Endodermal cell (in vitro differentiated cells): ENCODE results near the gene CXCL6. TPM values are rescaled to one million over a fixed set of nuclear protein-coding genes. Genes with fewer than 3 reads are reported as not detected.

Experiments
- DNase-seq: peaks from one replicate; pipeline ENCODE4 v3.0.0-alpha.2; 2017
- H3K27ac ChIP-seq: 2 replicates; pipeline ENCODE4 v1.5.1; 2013; ENCODE audit warnings: mild to moderate bottlenecking, low read depth, low read length, moderate library complexity
- H3K27me3 ChIP-seq: 2 replicates; pipeline ENCODE4 v1.6.1; 2013; ENCODE audit warnings: mild to moderate bottlenecking, low read length, moderate library complexity; ENCODE audit not compliant: insufficient read depth, control insufficient read depth, poor library complexity, severe bottlenecking
- H3K36me3 ChIP-seq: 2 replicates; pipeline ENCODE4 v1.7.0; 2013; ENCODE audit warnings: mild to moderate bottlenecking, low read length, moderate library complexity; ENCODE audit not compliant: control insufficient read depth, insufficient read depth
- H3K4me1 ChIP-seq: one replicate; pipeline ENCODE4 v1.7.0; 2013; ENCODE audit warnings: low read length; ENCODE audit not compliant: control insufficient read depth, insufficient read depth
- H3K4me3 ChIP-seq: 2 replicates; pipeline ENCODE4 v1.5.1; 2013; ENCODE audit warnings: mild to moderate bottlenecking, low read length, moderate library complexity
- H3K9ac ChIP-seq: 2 replicates; pipeline ENCODE4 v1.6.1; 2013; ENCODE audit warnings: mild to moderate bottlenecking, low read length, moderate library complexity; ENCODE audit not compliant: poor library complexity, severe bottlenecking; ENCODE audit errors: extremely low read depth
- H3K9me3 ChIP-seq: 2 replicates; pipeline ENCODE4 v1.6.1; 2013; ENCODE audit warnings: mild to moderate bottlenecking, low read length, moderate library complexity; ENCODE audit not compliant: control insufficient read depth
- H3K27ac Mint-ChIP-seq: 2 replicates; pipeline ENCODE4 v1.8.0; 2020; ENCODE audit warnings: mixed read lengths
- H3K27me3 Mint-ChIP-seq: 2 replicates; pipeline ENCODE4 v1.8.0; 2021; ENCODE audit warnings: mild to moderate bottlenecking, mixed read lengths; ENCODE audit not compliant: insufficient read depth
- H3K36me3 Mint-ChIP-seq: 2 replicates; pipeline ENCODE4 v1.8.0; 2020; ENCODE audit warnings: low read depth, mixed read lengths
- H3K4me1 Mint-ChIP-seq: 2 replicates; pipeline ENCODE4 v1.8.0; 2020; ENCODE audit warnings: mixed read lengths
- H3K4me3 Mint-ChIP-seq: 2 replicates; pipeline ENCODE4 v1.8.0; 2020; ENCODE audit warnings: mild to moderate bottlenecking, moderate library complexity, mixed read lengths
- H3K9me3 Mint-ChIP-seq: 2 replicates; pipeline ENCODE4 v1.8.0; 2020; ENCODE audit warnings: mild to moderate bottlenecking, mixed read lengths
- WGBS, 2 experiments: methylation state at CpG; one replicate each; pipeline versions ENCODE4 v1.1.5 to v1.1.7; 2013; ENCODE audit warnings: missing lambda C conversion rate in 2 of 2, mixed read lengths in 1 of 2; ENCODE audit not compliant: insufficient coverage in 1 of 2, insufficient read length in 1 of 2; 5-methylcytosine and 5-hydroxymethylcytosine counted together
- total RNA-seq, 2 donors: library from RNA; stranded (reverse); fragmentation: NEBNext Ultra II Directional in 1 of 2; extraction: Animal tissue kit (Norgen Biotek cat#: 25700) in 1 of 2; gene quantifications; 2 replicates in 1 of 2; 3 replicates in 1 of 2; pipeline ENCODE4 v1.2.1, GENCODE V29; 2021
- TF ChIP-seq, protein P1 (sequence below): fragments of 200-600 bp; sonication (generic); conservative IDR thresholded peaks from 2 replicates; pipeline ENCODE4 v1.5.0; 2021; ENCODE audit warnings: antibody characterized with exemption, mild to moderate bottlenecking

The CXCL6 gene
- total RNA-seq, 2 donors from 2014 or later = 0.46 to 1.2 TPM

DNA sequence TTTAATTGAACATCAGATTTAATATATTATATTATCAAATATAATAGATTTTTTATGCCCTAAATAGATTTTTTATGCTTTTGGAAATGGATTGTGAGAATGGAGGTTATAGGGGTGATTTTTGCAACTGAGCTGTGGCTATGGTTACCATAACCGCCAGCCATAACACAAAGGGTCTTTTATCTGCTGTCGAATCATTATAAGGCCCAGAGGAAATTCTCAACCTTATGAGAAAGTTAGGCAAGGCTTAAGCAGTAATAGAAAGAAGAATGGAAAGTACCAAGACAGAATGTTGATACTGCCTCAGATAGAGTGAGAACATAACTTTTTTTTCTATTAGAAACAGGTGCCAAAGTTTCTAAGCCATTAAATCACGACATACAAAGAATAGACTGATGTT is 26.3 kb upstream of the CXCL6 start:
- Histone ChIP-seq H3K4me3 (no peak overlapping the region), H3K27ac (no peak overlapping the region), H3K4me1 (no peaks in the 10 kb centered on the region), H3K9me3 (no peaks in the 10 kb centered on the region), H3K36me3 (no peaks in the 10 kb centered on the region), H3K27me3 (no peaks in the 10 kb centered on the region), H3K9ac (no peak overlapping the region)
- H3K4me3 Mint-ChIP-seq = no peak overlapping the region
- no peak overlapping the region for H3K27ac Mint-ChIP-seq
- 90 to 94% methylated on average over 3 of the region's 3 CpGs for WGBS, 2 experiments
- no peaks in the 10 kb centered on the region for H3K9me3 Mint-ChIP-seq
- TF ChIP-seq, protein P1, sequence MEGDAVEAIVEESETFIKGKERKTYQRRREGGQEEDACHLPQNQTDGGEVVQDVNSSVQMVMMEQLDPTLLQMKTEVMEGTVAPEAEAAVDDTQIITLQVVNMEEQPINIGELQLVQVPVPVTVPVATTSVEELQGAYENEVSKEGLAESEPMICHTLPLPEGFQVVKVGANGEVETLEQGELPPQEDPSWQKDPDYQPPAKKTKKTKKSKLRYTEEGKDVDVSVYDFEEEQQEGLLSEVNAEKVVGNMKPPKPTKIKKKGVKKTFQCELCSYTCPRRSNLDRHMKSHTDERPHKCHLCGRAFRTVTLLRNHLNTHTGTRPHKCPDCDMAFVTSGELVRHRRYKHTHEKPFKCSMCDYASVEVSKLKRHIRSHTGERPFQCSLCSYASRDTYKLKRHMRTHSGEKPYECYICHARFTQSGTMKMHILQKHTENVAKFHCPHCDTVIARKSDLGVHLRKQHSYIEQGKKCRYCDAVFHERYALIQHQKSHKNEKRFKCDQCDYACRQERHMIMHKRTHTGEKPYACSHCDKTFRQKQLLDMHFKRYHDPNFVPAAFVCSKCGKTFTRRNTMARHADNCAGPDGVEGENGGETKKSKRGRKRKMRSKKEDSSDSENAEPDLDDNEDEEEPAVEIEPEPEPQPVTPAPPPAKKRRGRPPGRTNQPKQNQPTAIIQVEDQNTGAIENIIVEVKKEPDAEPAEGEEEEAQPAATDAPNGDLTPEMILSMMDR = no peak
- no peak for DNase-seq
- no peaks in the 10 kb centered on the region for H3K4me1 Mint-ChIP-seq
- no peaks in the 10 kb centered on the region for H3K27me3 Mint-ChIP-seq
- no peaks in the 10 kb centered on the region for H3K36me3 Mint-ChIP-seq

DNA sequence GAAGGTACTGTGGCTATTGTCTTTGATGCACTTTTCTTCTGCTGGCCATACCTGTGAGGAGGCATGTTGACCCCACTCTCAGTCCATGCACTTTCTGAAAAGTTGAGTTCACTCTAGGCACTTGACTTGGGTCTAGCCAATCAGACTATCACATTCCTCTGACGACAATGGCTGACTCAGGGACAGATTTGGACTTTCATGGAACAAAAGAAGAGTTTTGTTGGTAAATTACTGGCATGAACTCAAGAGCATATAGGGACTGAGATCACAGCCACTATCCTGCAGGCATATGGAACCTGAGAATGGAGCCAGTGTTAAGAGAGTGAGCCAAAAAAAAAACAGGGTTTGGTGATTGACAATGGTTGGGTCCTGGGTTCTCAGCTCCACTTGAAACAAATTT is 24.6 kb upstream of the CXCL6 start:
- H3K4me3 Mint-ChIP-seq = no peak overlapping the region
- Histone ChIP-seq H3K27ac (no peak overlapping the region), H3K4me1 (no peaks in the 10 kb centered on the region), H3K36me3 (no peaks in the 10 kb centered on the region), H3K4me3 (no peak overlapping the region), H3K9me3 (no peaks in the 10 kb centered on the region), H3K27me3 (no peaks in the 10 kb centered on the region), H3K9ac (no peak overlapping the region)
- H3K27ac Mint-ChIP-seq = no peak overlapping the region
- no peaks in the 10 kb centered on the region for H3K27me3 Mint-ChIP-seq
- H3K36me3 Mint-ChIP-seq = no peaks in the 10 kb centered on the region
- H3K9me3 Mint-ChIP-seq = no peaks in the 10 kb centered on the region
- DNase-seq = no peak
- 88 to 100% methylated on average over 1 of the region's 1 CpG for WGBS, 2 experiments
- no peaks in the 10 kb centered on the region for H3K4me1 Mint-ChIP-seq
- TF ChIP-seq, protein P1 = no peak

DNA sequence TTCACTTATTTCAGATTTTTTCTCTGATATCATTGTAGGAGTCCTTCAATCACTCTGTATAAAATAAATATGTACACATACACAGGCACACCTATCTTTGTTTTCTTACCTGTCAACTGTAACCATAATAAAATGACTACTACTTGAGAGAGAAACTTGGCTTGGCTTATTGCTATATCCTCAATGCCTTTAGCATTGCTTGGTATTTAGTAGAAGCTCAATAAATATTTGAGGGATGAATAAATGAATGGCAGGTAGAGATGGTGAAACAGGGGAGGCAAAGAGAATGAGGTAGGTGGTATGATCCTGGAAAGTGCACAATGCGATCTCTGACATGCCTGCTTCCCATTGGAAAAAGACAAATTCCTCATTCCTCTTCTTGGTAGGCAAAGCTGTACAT is 21.8 kb upstream of the CXCL6 start:
- 92% methylated on average over 1 of the region's 1 CpG; no CpG with 5 or more reads in 1 of the 2 experiments for WGBS, 2 experiments
- Mint-ChIP-seq H3K4me3 (no peak overlapping the region), H3K36me3 (no peaks in the 10 kb centered on the region), H3K27me3 (no peaks in the 10 kb centered on the region), H3K9me3 (no peaks in the 10 kb centered on the region), H3K4me1 (no peaks in the 10 kb centered on the region), H3K27ac (no peak overlapping the region)
- H3K9me3 ChIP-seq = no peaks in the 10 kb centered on the region
- no peak for DNase-seq
- no peaks in the 10 kb centered on the region for H3K36me3 ChIP-seq
- TF ChIP-seq, protein P1 = no peak
- H3K27ac ChIP-seq = no peak overlapping the region
- no peaks in the 10 kb centered on the region for H3K27me3 ChIP-seq
- H3K4me1 ChIP-seq = no peaks in the 10 kb centered on the region
- H3K9ac ChIP-seq = no peak overlapping the region
- no peak overlapping the region for H3K4me3 ChIP-seq
